Omental fat pad (tissue), 4 donors: ENCODE measurements around the gene MYBBP1A. TPM values are rescaled to one million over a fixed set of nuclear protein-coding genes. Genes with fewer than 3 reads are reported as not detected.
"Not testable (repeated sequence)": the region's sequence is repeated elsewhere in the genome, so short reads cannot be mapped to it uniquely, and the experiment has no call there.

Experiments used
- ATAC-seq: fragments of 150-250 bp; one replicate; pipeline ENCODE4 v1.9.1; 2016; ENCODE audit warnings: mild to moderate bottlenecking, moderate library complexity; ENCODE audit not compliant: low FRiP score
- DNase-seq: peaks from one replicate; pipeline ENCODE4 v3.0.0-alpha.2; 2019; ENCODE audit warnings: low spot score
- CTCF ChIP-seq, 3 donors: fragments of 450-650 bp; IDR thresholded peaks; one replicate each; pipeline ENCODE4 v1.5.1; 2016 to 2017; ENCODE audit warnings: antibody characterized with exemption in 3 of 3, mild to moderate bottlenecking in 3 of 3, moderate library complexity in 2 of 3
- total RNA-seq, 4 donors: library from RNA; depleted of rRNA; stranded (reverse); fragments of >200 nt; gene quantifications; one replicate each; pipeline ENCODE4 v1.1.0, GENCODE V29; 2016

MYBBP1A gene, protein sequence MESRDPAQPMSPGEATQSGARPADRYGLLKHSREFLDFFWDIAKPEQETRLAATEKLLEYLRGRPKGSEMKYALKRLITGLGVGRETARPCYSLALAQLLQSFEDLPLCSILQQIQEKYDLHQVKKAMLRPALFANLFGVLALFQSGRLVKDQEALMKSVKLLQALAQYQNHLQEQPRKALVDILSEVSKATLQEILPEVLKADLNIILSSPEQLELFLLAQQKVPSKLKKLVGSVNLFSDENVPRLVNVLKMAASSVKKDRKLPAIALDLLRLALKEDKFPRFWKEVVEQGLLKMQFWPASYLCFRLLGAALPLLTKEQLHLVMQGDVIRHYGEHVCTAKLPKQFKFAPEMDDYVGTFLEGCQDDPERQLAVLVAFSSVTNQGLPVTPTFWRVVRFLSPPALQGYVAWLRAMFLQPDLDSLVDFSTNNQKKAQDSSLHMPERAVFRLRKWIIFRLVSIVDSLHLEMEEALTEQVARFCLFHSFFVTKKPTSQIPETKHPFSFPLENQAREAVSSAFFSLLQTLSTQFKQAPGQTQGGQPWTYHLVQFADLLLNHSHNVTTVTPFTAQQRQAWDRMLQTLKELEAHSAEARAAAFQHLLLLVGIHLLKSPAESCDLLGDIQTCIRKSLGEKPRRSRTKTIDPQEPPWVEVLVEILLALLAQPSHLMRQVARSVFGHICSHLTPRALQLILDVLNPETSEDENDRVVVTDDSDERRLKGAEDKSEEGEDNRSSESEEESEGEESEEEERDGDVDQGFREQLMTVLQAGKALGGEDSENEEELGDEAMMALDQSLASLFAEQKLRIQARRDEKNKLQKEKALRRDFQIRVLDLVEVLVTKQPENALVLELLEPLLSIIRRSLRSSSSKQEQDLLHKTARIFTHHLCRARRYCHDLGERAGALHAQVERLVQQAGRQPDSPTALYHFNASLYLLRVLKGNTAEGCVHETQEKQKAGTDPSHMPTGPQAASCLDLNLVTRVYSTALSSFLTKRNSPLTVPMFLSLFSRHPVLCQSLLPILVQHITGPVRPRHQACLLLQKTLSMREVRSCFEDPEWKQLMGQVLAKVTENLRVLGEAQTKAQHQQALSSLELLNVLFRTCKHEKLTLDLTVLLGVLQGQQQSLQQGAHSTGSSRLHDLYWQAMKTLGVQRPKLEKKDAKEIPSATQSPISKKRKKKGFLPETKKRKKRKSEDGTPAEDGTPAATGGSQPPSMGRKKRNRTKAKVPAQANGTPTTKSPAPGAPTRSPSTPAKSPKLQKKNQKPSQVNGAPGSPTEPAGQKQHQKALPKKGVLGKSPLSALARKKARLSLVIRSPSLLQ (N-terminal part only)
- 100 to 1,000 TPM in 1 of 4 donors, 10 to 100 TPM in 3; 33.1 to 142 (median 39.1) TPM for total RNA-seq

DNA sequence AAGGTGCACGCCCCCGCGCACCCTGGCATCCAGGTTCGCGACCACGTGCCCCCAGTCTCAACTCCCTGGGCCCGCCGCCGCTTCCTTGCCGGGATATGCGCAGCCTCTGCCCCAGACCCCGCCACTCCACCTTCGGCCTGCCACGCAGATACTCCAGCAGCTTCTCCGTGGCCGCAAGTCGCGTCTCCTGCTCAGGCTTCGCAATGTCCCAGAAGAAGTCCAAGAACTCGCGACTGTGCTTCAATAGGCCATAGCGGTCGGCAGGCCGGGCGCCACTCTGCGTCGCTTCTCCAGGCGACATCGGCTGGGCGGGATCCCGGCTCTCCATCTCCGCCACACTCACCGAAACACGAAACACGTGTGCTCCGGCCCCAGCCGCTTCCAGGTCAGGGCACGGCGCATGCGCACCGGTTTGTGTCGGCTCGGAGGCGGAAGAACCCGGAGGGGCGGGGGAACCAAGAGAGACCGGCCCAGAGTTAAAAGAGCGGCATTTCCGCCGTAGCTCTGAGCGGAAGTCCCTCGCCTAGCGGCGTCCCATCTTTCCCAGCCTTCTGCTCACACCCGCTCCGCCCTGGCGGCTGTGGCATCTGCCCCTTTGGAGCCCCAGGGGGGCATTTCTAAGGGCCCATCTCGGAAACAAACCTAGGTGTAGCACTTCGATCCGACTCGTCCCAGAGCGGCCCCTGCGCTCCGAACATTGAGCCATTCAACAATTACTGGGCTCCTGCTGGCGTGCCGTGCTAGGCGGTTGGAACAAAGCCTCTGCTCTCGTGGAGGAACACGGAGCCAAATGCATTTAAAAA is at the start of gene MYBBP1A:
Gene MYBBP1A (minus strand): TSS at position 388 of the 803 bp plus-strand sequence. CDS start 60 bp downstream, at position 328.
- TF ChIP-seq CTCF (IDR thresholded peaks at IDR 0.05) = no peak
- DNase-seq = peak; percentile 94
- ATAC-seq = peak; percentile 90

DNA sequence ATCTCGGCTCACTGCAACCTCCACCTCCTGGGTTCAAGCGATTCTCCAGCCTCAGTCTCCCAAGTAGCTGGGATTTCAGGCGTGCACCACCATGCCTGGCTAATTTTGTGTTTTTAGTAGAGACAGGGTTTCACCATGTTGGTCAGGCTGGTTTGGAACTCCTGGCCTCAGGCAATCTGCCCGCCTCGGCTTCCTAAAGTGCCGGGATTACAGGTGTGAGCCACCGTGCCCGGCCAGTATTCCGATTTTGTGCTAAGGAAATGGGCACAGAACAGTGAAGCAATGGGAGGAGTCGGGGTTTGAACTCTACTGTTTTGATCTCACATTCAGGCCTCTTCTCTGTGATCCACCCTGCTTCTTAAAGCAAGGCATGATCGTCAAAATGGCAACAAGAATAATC is 49.6 kb upstream of the MYBBP1A start:
- ATAC-seq, DNase-seq: not testable (repeated sequence)

DNA sequence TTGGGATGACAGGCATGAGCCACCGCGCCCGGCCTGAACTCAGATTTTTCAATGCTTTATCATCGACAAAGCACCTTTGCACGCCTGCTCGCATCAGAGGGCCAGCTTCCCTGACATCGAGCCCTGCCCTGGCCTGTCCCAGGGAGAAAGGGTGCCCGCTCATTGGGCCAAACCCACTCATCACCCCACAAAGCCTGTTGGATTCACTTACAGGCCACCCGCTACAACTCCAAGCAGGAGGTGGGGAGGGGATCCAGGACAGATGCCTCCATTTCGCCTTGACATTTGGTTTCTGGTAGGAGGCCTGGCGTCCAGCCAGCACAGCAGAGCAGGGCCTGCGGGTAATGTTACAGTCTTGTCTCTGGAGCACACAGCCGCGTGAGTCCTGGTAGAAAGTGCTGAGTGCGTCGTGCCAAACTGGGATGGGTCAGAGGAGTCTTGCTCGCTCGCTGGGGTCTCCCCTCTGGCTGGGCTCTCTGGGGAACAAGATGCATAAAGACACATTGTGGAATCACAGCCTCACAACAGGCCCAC is 49.0 kb upstream of the MYBBP1A start:
- DNase-seq = no peak
- peak; percentile 15 for ATAC-seq
- no peak for TF ChIP-seq CTCF (IDR thresholded peaks at IDR 0.05)

- no peak for ATAC-seq
- TF ChIP-seq CTCF (IDR thresholded peaks at IDR 0.05) = no peak
- no peak for DNase-seq
Measured at GRCh38 chr17:4602041-4602440, 46.9 kb upstream of the MYBBP1A start.

- no peak for TF ChIP-seq CTCF (IDR thresholded peaks at IDR 0.05)
- ATAC-seq = no peak
Measured at GRCh38 chr17:4601326-4601725, 46.1 kb upstream of the MYBBP1A start.

GRCh38 chr17:4600563-4600962 is 45.4 kb upstream of the MYBBP1A start:
- no peak for TF ChIP-seq CTCF (IDR thresholded peaks at IDR 0.05)
- ATAC-seq = no peak
- DNase-seq = no peak

More at GRCh38 chr17:4601326-4601725, 46.1 kb upstream of the MYBBP1A start:
- no peak for DNase-seq
